MM.1S (cell line): ENCODE results near the gene RTN3.

Source experiments
- DNase-seq: peaks from one replicate; pipeline ENCODE4 v3.0.0-alpha.2; 2015
- H2AFZ ChIP-seq: fragments of 300-600 bp; sonication (generic); 2 replicates; pipeline ENCODE4 v1.6.0; 2016; ENCODE audit warnings: antibody characterized with exemption, low read length
- H3F3A ChIP-seq: fragments of 300-600 bp; sonication (generic); 2 replicates; pipeline ENCODE4 v1.6.1; 2016; ENCODE audit warnings: mild to moderate bottlenecking, antibody characterized with exemption, low read length, moderate library complexity, mixed read lengths; ENCODE audit not compliant: insufficient read depth
- H3K27ac ChIP-seq: fragments of 300-600 bp; sonication (generic); 2 replicates; pipeline ENCODE4 v1.5.1; 2016; ENCODE audit warnings: mild to moderate bottlenecking, low read length
- H3K27me3 ChIP-seq: fragments of 300-600 bp; sonication (generic); replicated peaks from 2 replicates; pipeline ENCODE4 v1.6.0; 2016; ENCODE audit warnings: low read length; ENCODE audit not compliant: insufficient read depth
- H3K36me3 ChIP-seq: fragments of 300-600 bp; sonication (generic); replicated peaks from 2 replicates; pipeline ENCODE4 v1.6.1; 2016; ENCODE audit warnings: mild to moderate bottlenecking, low read length, mixed read lengths; ENCODE audit not compliant: insufficient read depth
- H3K4me1 ChIP-seq: fragments of 300-600 bp; sonication (generic); 2 replicates; pipeline ENCODE4 v1.6.1; 2016; ENCODE audit warnings: low read length, mixed read lengths
- H3K4me2 ChIP-seq: fragments of 300-600 bp; sonication (generic); 2 replicates; pipeline ENCODE4 v1.6.0; 2016; ENCODE audit warnings: low read depth, low read length
- H3K4me3 ChIP-seq: fragments of 300-600 bp; sonication (generic); 2 replicates; pipeline ENCODE4 v1.5.1; 2016; ENCODE audit warnings: low read length, mixed read lengths
- H3K79me2 ChIP-seq: fragments of 300-600 bp; sonication (generic); 2 replicates; pipeline ENCODE4 v1.6.1; 2016; ENCODE audit warnings: mixed run types, low read length, mixed read lengths
- H3K9ac ChIP-seq: fragments of 300-600 bp; sonication (generic); 2 replicates; pipeline ENCODE4 v1.6.1; 2016; ENCODE audit warnings: low read length, mixed read lengths
- H3K9me2 ChIP-seq: fragments of 300-600 bp; sonication (generic); replicated peaks from 2 replicates; pipeline ENCODE4 v1.6.1; 2016; ENCODE audit warnings: mild to moderate bottlenecking, low read length, mixed read lengths; ENCODE audit not compliant: insufficient read depth
- H3K9me3 ChIP-seq: fragments of 300-600 bp; sonication (generic); replicated peaks from 2 replicates; pipeline ENCODE4 v1.6.1; 2016; ENCODE audit warnings: mild to moderate bottlenecking, low read length, mixed read lengths; ENCODE audit not compliant: insufficient read depth
- H4K20me1 ChIP-seq: fragments of 300-600 bp; sonication (generic); 2 replicates; pipeline ENCODE4 v1.6.1; 2016; ENCODE audit warnings: mild to moderate bottlenecking, low read length, moderate library complexity, mixed read lengths; ENCODE audit not compliant: insufficient read depth
- CTCF ChIP-seq: fragments of 300-600 bp; sonication (generic); IDR thresholded peaks from 2 replicates; pipeline ENCODE4 v1.5.1; 2016; ENCODE audit warnings: antibody characterized with exemption, low read length, mixed read lengths
- EZH2 ChIP-seq: fragments of 300-600 bp; sonication (generic); optimal IDR thresholded peaks from 2 replicates; pipeline ENCODE3; 2017; ENCODE audit warnings: low read depth, mild to moderate bottlenecking, antibody characterized with exemption, low read length, mixed read lengths
- EZH2phosphoT487 ChIP-seq: fragments of 300-600 bp; sonication (generic); IDR thresholded peaks from 2 replicates; pipeline ENCODE4 v1.6.1; 2018; ENCODE audit warnings: antibody characterized with exemption, low read length

RTN3 gene

GRCh38 chr11:63698976-63699733 lies 17.9 kb downstream of the RTN3 start:
- Histone ChIP-seq H3K4me1 (no peaks in the 10 kb centered on the region), H3K27me3 (no peaks in the 10 kb centered on the region), H3K9ac (no peak overlapping the region), H3F3A (no peaks in the 10 kb centered on the region), H3K4me2 (no peak overlapping the region), H3K27ac (no peak overlapping the region), H3K9me2 (no peaks in the 10 kb centered on the region), H3K79me2 (peaks cover 83% of the 10 kb centered on the region), H3K36me3 (no peaks in the 10 kb centered on the region; the same call in 1 of the 2 replicates), H2AFZ (no peak overlapping the region), H3K4me3 (no peak overlapping the region), H3K9me3 (no peaks in the 10 kb centered on the region), H4K20me1 (0 out of 2 replicates have a peak, but pooled peaks cover 3% of the 10 kb centered on the region)
- DNase-seq: no peak
- TF ChIP-seq CTCF: no peak
- no peak for TF ChIP-seq EZH2
- TF ChIP-seq EZH2phosphoT487: no peak

- no peak overlapping the region for H3K4me2 ChIP-seq
- H3K79me2 ChIP-seq: peaks cover 83% of the 10 kb centered on the region
- DNase-seq: no peak
- H3K9ac ChIP-seq: no peak overlapping the region
- H2AFZ ChIP-seq: no peak overlapping the region
- H3K9me3 ChIP-seq: no peaks in the 10 kb centered on the region
- no peak overlapping the region for H3K4me3 ChIP-seq
- no peaks in the 10 kb centered on the region; the same call in 1 of the 2 replicates for H3K36me3 ChIP-seq
- H3K27ac ChIP-seq: no peak overlapping the region
- no peaks in the 10 kb centered on the region for H3K4me1 ChIP-seq
- no peaks in the 10 kb centered on the region for H3K9me2 ChIP-seq
- H4K20me1 ChIP-seq: 0 out of 2 replicates have a peak, but pooled peaks cover 3% of the 10 kb centered on the region
- no peaks in the 10 kb centered on the region for H3K27me3 ChIP-seq
- TF ChIP-seq CTCF: no peak
- TF ChIP-seq EZH2phosphoT487: no peak
- no peaks in the 10 kb centered on the region for H3F3A ChIP-seq
These were observed 18.6 kb downstream of the RTN3 start for GRCh38 chr11:63699896-63700295.

- H2AFZ ChIP-seq: no peak overlapping the region
- no peak overlapping the region for H3K9ac ChIP-seq
- no peak overlapping the region for H3K4me3 ChIP-seq
- H3F3A ChIP-seq: no peaks in the 10 kb centered on the region
- H3K27me3 ChIP-seq: no peaks in the 10 kb centered on the region
- no peak overlapping the region for H3K4me2 ChIP-seq
- TF ChIP-seq CTCF: no peak
- DNase-seq: no peak
- H3K4me1 ChIP-seq: no peaks in the 10 kb centered on the region
- peaks cover 86% of the 10 kb centered on the region for H3K79me2 ChIP-seq
- H3K36me3 ChIP-seq: no peaks in the 10 kb centered on the region; the same call in 1 of the 2 replicates
- H4K20me1 ChIP-seq: 0 out of 2 replicates have a peak, but pooled peaks cover 3% of the 10 kb centered on the region
- H3K9me2 ChIP-seq: no peaks in the 10 kb centered on the region
- H3K27ac ChIP-seq: no peak overlapping the region
- no peaks in the 10 kb centered on the region for H3K9me3 ChIP-seq
These were observed 24.2 kb downstream of the RTN3 start for GRCh38 chr11:63705526-63705925.
